Body of pancreas (tissue), 4 donors: ENCODE data around the gene DYSF.

ENCODE experiments used
- POLR2A ChIP-seq, 3 donors: fragments of 450-650 bp; IDR thresholded peaks; one replicate each; pipeline ENCODE4 v1.6.1; 2016; ENCODE audit warnings: antibody characterized with exemption in 3 of 3, mild to moderate bottlenecking in 2 of 3
- TF ChIP-seq, protein P1 (sequence below), 7 experiments: fragments of 450-650 bp in 4 of 7; fragments of 200-600 bp in 3 of 7; sonication (generic) in 3 of 7; IDR thresholded peaks; one replicate each; pipeline ENCODE4 v1.5.1; 2016 to 2019; ENCODE audit warnings: antibody characterized with exemption in 7 of 7

DNA sequence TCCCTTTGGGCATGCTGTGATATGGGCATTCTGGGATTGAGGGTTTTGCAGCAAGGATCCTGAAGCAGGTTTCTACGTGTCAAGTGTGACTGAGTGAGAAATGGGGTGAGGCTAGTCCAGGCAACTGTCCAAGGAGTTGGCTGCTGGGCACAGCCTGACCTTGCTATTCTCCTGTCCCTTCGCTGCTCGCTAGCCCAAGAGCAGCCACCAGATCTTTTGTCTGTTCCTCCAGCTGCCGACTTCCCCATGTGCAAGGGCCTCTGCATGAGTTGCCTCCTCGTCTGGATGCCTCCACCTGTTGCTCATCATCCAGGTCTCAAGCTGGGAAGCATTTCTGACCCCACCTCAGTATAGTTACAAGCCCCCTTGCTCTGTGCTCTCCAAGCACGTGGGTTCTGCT is 71.1 kb downstream of the DYSF start:
- TF ChIP-seq, protein P1, sequence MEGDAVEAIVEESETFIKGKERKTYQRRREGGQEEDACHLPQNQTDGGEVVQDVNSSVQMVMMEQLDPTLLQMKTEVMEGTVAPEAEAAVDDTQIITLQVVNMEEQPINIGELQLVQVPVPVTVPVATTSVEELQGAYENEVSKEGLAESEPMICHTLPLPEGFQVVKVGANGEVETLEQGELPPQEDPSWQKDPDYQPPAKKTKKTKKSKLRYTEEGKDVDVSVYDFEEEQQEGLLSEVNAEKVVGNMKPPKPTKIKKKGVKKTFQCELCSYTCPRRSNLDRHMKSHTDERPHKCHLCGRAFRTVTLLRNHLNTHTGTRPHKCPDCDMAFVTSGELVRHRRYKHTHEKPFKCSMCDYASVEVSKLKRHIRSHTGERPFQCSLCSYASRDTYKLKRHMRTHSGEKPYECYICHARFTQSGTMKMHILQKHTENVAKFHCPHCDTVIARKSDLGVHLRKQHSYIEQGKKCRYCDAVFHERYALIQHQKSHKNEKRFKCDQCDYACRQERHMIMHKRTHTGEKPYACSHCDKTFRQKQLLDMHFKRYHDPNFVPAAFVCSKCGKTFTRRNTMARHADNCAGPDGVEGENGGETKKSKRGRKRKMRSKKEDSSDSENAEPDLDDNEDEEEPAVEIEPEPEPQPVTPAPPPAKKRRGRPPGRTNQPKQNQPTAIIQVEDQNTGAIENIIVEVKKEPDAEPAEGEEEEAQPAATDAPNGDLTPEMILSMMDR (IDR thresholded peaks at IDR 0.05) = no peak
- no peak for TF ChIP-seq POLR2A (IDR thresholded peaks at IDR 0.05)
